Activated CD4-positive, CD25-positive, alpha-beta regulatory T cell treated with anti-CD3 and anti-CD28 coated beads, Interleukin-2, amount 50 U/mL, for 16 hours (primary cell): Measurements from ENCODE around the gene C6orf118.

Source experiments
- DNase-seq: peaks from one replicate; pipeline ENCODE4 v3.0.0-alpha.2; 2020; ENCODE audit warnings: low read depth, low spot score

Gene C6orf118

DNA sequence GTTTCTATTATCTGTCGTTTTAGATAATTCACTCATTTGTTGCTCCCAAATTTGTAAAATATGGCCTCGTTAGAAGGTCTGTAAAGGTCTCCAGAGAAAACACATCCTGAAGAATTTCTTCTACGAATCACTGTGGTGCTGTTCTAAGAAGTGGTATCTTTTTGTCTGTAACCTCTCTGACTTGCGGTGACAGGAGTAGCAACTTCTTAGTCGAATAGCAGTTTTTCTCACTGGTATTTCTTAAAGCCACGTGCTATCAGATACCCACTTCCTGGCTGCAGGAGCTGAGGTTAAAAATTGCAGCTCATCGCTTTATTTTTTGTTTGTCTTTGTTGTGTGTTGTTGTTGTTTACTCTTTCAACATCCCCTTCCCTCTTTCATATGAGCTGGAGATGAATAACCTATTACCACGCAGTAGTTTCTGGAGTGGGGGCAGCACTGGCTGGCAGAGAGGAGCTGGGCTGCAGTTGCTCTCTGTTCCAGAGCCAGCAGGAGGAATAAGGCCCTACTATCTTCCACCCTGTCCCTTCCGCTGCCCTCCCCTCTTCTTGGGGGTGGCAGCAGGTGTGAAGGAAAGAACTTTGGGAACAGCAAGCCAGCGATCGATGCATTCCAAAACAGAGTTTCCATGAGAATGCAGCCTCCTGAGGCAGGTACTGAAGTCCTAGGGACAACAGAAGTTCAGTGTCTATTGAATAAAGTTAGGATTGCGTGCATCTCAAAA, 64.7 kb downstream of the C6orf118 start:
- DNase-seq = no peak

DNA sequence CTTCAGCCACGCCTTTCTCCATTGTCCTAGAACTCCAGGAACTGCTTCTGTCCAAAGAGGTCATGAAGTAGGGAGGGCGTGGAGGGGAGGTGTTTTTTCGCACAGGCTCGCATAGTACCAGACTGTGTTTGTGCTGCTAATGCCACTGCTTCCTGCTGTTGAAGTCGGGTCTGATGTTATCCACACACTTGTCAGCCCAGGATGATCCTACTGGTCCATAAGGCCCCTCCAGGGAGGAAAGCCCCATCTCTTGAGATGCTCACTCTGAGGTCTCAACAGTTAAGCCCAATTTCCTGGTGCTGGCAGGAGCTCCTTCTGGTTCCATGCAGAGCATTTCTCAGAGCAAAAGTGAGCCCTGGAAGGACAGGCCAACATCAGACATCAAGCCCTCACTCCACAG, 65.6 kb downstream of the C6orf118 start:
- no peak for DNase-seq

DNA sequence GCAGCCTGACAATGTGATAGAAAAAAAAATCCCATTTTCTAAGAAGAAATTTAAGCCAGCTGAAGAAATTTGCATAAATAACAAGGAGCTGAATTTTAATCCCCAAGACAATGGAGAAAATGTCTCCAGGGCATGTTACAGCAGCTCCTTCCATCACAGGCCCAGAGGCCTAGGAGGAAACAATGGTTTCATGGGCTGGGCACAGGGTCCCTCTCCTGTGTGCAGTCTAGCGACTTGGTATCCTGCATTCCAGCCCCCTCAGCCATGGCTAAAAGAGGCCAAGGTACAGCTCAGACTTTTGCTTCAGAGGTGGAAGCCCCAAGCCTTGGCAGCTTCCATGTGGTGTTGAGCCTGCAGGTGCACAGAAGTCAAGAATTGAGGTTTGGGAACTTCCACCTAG, 73.1 kb downstream of the C6orf118 start:
- DNase-seq = no peak

DNA sequence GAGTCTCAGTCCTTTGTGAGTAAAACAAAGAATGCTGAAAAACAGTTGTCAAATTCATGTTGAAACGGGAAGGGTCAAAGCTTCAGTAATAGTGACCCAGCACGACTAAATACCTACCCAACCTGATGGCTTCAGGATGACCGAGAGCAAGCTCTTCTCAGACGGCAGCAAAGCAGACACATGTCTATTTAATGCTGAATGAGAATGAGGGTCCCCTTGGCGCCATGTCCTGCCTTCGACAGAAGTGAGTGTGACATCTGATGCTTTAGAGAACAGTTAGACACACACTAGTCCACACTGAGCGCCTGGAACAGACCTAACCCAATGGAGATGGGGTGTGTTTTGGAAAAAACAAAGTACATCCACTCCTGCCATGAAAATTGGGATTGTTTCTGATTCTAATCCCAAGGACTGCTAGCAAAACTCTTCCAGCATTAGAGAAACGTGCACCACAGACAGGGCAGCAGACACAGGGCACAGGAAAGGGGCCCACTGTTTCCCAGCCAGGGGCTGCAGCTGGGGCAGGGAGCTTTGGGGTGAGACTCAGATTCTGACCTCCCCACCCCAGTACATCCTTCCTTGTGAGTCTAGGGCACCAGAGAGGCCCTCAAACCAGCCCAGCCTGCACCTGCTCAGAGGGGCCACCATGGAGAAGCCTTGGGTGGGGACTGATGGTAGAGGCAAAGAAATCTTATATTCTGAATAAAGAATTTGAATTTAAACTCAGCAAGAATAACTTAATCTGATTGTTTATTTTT, 76.5 kb downstream of the C6orf118 start:
- no peak for DNase-seq

DNA sequence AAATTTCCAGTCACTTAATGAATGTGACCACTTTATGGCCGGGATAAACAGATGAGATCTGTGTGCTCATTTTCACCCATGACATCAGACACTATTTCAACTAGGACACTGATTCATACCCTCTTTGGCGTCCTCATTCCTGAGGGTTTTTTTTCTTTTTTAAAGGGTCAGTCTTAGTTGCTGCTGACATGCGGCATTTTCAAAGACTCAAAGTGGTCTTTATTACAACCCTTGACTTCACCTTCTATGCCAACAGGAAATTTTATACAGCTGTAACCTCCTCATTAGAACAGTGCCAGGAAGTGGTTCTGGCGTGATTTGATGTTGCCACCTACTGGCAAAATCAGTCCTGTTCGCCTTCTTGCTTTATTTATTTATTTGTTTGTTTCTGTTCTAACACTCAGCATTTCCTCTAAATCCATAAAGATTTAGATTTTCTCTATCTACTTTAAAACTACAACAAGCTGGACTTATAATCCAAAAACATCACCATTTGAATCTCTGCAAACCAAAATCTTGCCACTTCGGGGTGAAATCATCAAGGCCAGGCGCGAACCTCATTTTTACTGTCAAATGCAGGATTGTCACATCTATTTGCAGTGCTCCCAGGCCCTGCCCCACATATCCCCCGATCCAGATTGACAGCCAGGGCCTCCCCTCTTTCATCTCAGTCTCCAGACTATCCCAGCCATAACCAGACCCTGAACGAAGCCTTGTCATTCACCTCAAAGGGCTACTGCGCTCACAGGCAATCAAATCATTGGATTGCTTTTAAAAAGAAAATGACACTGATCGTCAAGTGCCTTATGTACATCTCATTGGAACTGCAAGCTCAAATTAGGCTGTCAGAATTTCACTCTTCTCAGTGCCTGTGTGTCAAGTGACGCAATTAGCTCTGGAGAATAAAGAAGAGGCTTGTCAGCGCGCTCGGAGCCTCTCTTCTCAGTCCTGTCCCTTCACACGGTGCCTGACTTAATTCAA, 77.5 kb downstream of the C6orf118 start:
- no peak for DNase-seq

DNA sequence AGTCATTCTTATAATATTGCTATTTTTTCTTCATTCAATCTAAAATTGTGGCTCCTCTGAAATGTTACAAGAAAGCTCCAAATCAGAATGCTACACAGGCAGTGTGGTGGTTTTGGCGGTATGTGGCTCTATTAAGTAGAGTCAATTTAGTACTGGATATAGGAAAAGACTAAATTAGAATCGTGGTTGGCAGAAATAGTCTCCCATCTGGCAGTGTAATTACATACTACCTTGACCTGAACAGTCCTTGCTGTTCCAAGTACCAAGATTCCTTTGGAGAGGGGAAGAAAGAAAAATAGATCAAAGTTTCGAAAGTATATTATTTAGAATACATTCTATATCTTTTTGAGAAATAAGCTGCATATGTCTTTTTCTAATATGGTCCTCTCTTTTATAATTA, 78.2 kb downstream of the C6orf118 start:
- no peak for DNase-seq
